ELF-1 (cell line): Measurements from ENCODE around the gene NEO1.

Experiments
- DNase-seq: peaks from one replicate; pipeline ENCODE4 v3.0.0-alpha.2; 2016; ENCODE audit warnings: low read depth, low spot score

NEO1 gene, protein sequence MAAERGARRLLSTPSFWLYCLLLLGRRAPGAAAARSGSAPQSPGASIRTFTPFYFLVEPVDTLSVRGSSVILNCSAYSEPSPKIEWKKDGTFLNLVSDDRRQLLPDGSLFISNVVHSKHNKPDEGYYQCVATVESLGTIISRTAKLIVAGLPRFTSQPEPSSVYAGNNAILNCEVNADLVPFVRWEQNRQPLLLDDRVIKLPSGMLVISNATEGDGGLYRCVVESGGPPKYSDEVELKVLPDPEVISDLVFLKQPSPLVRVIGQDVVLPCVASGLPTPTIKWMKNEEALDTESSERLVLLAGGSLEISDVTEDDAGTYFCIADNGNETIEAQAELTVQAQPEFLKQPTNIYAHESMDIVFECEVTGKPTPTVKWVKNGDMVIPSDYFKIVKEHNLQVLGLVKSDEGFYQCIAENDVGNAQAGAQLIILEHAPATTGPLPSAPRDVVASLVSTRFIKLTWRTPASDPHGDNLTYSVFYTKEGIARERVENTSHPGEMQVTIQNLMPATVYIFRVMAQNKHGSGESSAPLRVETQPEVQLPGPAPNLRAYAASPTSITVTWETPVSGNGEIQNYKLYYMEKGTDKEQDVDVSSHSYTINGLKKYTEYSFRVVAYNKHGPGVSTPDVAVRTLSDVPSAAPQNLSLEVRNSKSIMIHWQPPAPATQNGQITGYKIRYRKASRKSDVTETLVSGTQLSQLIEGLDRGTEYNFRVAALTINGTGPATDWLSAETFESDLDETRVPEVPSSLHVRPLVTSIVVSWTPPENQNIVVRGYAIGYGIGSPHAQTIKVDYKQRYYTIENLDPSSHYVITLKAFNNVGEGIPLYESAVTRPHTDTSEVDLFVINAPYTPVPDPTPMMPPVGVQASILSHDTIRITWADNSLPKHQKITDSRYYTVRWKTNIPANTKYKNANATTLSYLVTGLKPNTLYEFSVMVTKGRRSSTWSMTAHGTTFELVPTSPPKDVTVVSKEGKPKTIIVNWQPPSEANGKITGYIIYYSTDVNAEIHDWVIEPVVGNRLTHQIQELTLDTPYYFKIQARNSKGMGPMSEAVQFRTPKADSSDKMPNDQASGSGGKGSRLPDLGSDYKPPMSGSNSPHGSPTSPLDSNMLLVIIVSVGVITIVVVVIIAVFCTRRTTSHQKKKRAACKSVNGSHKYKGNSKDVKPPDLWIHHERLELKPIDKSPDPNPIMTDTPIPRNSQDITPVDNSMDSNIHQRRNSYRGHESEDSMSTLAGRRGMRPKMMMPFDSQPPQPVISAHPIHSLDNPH (N-terminal part only)

DNA sequence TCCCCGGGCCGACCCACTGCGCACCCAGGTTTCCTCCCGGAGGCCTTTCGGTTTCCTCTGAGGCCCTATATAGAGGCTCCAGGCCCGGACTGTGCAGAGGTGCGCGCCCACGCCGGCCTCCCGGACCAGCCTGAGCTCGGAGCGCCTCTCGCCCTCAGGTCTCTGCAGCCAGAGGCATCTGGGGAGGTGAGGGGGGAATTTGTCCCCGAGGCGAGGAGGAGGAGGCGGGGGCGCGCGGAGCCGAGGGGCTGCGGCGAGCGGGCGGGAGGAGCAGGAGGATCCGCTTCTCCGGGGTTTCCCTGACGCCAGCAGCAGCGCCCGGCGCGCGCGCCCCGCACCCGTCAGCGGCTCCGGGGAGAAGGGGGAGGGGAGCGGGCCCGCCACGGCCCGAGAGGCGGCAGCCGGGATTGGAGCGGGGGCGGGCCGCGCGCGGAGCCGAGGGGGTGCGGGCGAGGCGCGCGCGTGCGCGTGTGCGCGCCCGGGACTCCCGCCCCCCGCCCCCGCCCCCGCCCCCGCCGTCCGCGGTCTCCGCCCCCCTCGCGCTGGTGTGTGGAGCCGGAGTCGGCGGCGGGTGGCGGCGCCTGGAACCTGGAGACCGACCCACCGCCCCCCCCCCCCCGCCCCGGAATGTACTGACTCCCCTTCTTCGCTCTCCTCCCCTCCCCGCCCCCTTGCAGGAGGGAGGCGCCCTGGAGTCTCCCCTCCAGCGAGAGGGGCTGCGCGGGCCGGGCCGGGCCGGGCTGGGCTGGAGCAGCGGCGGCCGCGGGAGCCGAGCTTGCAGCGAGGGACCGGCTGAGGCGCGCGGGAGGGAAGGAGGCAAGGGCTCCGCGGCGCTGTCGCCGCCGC lies at the start of gene NEO1:
NEO1 (plus strand) TSS at position 657 of the 846 bp plus-strand sequence. CDS start 213 bp downstream, outside the sequence.
- peak; percentile 84 for DNase-seq

DNA sequence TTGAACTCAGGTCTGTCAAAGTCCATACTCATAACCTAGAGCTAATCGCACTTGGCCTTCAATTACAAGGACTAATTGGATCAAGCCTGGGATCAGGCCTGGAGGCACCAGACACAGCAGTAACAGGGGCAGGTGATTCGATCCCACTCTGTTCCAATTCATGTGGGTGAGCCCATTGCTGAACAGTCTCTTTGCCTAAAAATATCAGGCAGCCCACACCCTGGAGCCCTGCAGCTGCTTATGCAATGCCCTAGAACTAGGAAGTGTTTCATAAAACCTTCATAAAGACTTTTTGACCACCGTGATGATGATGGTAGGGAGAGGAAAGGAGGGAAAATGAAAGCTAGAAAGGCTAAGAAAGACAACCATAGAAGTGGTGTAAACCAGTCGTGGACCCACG lies 47.8 kb upstream of the NEO1 start:
- DNase-seq = no peak

DNA sequence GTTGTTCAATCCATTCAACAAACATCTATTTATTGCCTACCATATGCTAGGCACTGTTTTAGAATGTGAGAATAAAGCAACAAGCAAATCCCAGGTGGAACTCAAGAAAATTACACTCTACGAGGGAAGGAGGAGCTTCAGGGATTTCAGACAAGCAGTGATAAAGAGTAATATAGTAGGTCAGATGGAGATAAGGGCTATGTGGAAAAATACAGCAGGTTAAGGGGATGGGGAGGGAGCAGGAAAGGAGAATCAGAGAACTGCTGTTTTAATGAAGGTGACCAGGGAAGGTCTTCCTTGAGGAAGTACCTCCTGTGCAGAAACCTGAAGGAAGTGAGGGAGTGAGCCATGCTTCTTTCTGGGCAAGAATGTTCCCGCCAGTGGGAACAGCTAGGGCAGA lies 47.2 kb upstream of the NEO1 start:
- no peak for DNase-seq

- no peak for DNase-seq
Observed at GRCh38 chr15:73005446-73005845, 46.8 kb upstream of the NEO1 start.

DNA sequence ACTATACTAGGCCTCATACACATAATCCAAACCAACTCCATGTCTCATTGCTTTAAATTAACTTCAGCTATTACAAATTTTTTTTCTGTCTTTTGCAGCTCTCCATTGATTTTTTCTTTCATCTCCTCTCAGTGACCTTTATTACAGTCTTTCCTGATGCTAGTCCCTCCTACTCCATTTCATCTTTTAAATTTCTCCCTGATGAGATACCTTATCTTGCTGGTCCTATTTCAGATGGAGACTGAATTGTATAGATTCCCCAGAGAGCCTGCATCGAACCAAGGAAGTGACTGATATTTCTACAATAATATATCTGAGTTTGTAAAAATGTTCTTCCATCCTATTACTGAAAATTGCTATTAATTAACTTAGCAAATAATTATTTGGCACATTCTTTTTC lies 45.7 kb upstream of the NEO1 start:
- no peak for DNase-seq

DNA sequence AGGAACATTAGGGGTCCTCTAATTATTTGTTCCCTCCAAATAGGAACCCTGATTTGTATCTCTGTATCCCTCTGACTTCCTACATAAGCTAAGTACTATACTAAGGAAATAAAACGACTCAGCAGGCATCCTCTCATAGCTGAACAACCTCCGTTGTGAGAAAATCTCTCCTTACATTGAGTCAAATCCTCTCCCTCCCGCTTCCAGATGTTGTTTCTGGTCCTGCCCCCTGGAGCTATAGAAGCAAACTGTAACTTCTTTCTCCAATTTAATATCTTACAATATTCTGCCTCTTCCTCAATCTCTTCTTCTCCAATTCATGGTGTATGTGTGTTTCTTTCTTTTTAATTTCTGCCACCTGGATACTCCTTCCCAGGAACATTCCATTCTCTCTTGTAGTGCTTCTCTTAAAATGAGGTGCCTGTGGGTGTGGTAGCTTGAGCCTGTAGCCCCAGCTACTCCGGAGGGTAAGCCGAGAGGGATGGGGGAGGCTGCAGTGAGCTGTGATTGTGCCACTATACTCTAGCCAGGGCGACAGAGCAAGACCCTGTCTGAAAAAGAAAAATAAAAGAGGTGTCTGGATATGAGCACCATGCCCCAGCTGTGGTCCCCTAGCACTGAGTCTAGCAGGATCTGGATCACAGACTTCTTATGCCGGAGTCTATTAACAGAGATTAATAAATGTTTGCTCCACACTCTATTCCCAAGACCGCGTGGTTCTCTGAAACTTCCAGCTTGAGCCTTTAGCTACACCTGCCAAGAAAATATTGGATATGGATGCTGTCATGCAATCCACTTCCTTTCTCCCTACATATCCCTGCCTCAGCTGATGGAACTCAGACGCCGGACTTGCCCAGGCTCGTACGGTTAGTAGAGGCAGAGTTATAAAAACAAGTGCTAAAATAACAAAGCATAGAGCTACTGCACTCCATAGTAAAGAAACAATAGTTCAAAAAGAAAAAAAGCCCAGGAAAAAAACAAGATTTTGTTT lies 42.9 kb upstream of the NEO1 start:
- DNase-seq = no peak

DNA sequence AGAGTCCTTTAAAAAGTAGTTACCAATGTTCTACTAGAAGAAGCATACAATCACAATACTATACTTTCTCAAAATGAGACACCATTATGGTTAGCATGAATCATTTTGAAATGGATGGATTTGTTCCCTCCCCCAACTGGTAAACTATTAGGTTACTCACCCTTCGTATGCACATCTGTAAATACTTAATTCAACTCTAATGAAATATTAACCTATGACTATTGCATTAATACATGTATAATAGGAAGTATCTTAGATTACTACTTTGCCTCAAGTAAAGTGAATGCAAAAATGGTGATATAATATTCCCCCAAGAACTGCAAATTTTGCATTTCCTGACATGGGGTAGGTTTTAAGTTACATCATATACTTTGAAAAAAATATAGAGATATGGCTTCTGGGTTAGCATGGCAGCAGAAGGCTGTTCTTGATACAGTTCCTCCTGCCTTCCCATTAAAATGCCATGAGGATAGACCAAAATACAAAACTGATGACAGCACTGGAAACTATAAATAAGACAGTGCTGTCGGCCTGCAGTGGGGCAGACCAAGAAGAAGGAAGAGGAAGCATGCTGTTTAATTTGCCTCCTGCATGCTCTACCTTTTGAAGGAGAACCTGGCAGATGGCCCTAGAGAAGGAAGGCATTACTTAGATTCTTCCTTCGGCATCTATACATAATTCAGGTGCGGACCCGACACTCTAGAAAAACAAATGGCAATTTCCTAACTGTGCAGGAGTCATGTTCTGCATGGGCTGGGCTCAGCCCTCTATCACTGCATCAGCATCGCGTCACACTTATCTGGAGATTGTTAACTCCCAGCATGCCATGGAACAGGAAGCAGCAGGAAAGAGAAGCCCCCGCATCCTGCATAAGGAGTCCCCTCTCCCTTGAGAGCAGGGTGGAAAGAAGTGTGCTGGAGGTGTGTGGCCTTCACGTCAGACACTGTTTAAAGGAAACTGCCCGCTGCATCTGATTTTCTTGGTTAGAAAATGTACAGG lies 41.8 kb upstream of the NEO1 start:
- DNase-seq = no peak

DNA sequence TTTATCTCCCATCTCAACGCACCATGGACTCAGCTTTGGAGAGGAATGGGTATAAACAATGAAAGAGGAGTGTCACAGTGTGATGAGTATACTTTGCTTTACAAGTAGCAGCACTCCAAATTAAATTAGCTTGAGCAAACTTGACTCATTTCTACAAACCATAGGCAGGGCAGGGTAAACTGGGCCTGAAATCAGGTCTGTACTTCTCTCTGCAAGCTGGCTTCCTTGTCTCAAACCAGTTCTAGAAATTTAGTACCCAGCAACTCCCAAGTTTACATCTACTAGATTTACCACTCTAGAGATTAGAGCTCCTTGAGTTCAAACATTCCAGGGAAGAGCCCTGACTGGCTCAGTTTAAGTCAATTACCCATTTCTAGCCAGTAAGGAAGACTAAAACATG lies 37.4 kb upstream of the NEO1 start:
- DNase-seq = no peak

DNA sequence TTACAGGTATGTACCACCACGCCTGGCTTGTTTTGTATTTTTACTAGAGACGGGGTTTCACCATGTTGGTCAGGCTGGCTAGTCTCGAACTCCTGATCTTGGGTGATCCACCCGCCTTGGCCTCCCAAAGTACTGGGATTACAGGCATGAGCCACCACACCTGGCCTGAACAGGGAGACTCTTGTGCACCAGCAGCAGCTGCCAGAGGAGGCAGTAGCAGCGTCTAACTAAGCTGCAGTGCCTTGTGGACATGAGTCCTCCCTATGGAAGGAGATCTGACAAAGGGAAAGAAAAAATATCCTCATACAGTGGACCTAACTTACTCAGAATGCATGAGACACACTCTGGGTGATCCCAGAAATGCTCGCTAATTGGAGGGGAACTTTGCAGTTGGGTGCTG lies 36.8 kb upstream of the NEO1 start:
- DNase-seq = no peak

DNA sequence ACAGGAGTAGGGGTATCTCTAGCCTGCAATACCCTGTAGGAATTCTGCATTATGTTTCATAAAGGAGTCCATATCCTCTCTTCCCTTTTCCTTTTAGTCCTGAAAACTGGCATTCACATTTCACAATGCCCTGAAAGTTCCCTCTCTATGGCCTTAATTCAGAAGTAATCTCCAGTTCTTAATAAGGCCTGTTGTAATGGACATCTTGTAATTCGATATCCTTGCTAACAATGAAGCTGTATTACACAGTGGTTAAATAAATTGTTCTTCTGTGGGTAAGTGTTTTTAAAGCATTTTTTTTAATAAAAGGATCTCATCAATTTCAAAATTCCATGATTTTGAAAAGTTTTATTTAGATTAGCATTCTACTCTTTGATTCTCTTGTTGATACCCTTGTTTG lies 34.3 kb upstream of the NEO1 start:
- DNase-seq = no peak

GRCh38 chr15:73019154-73019553 lies 33.1 kb upstream of the NEO1 start:
- DNase-seq = no peak

DNA sequence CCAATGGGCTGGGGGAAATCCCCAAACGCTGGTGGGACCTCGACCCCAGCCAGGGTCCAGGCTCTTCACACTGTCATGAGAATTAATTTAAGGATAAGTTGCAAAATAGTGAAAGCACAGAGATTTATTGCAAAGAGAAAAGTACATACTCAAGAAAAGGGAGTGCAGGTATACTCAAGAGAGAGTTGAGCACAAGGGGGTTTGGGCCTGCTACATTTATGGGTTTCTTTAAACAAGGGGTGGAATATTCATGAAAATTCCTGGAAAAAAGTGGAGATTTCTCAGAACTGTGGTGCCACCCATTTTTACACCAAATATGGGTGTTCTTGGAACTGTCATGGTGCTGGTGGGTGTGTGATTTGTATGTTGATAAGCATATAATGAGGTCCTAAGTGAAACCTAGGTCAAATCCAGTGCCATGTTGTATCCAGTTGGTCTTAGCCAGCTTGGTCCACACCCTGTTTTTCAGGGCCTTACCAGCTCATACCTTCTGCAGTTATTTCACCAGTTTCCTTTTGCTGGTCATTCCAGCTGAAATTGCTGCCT lies 32.6 kb upstream of the NEO1 start:
- no peak for DNase-seq

DNA sequence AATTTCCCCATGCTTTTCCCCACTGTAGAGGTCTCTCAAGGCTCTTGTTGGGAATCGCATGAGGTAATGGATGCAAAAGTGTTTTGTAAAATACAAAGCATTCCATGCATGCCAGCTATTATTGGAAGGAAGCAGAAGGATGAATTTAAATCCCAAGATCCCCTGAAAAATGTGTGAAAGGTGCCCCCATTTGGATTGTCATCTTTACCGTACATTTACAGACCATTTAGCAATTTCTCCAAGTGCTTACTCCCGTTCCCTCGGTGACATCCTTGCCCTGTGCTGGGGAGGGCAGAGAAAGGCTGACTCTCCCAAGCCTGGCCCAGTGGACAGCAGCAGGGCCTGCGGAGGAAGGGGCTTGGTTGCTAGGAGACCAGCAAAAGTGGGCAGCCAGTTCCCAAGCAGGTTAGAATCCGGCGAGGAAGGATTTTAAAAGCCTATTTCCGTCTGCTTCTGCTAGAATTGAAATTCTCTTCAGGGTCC lies 31.1 kb upstream of the NEO1 start:
- peak; percentile 30 for DNase-seq

- no peak for DNase-seq
Observed at GRCh38 chr15:73022161-73022560, 30.1 kb upstream of the NEO1 start.

DNA sequence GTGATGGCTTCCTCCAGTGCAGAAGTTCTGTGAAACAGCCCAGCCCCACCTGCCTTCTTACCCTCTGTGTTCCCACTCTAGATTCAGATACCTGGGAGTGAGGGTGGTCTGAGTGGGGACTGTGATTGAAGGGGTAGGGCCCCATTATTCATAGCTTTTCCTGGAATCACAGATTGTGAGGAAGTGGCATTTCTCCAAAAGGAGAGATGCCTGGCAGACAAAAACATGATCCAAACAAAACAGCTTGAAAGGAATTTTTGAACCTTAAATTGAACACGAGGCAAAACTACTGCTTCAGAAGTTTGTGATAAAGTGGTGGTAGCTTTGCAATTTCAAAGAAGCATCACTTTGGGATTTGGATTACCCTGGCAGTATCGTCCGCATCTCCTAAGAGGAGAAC lies 29.2 kb upstream of the NEO1 start:
- no peak for DNase-seq

DNA sequence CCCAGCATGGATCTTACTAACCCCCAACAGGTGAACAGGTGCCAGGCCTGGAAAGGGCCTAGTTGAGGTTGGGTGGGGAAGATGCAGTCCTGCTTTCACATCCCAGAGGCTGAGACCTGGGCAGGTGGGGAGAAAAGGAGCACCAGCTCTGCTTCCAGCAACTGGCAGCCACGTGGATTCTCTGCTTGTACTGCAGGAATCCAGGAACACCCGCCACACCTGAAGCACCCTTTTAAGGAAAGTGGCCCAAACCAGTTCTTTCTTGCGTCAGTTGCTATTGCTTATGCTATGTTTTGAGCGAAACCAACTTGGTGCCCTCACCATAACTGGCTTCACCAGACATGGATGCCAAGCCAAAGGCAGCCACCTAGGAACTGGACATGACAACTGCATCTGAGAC lies 28.1 kb upstream of the NEO1 start:
- DNase-seq = no peak

- DNase-seq = peak; percentile 57
Observed at GRCh38 chr15:73026511-73027054, 25.7 kb upstream of the NEO1 start.

DNA sequence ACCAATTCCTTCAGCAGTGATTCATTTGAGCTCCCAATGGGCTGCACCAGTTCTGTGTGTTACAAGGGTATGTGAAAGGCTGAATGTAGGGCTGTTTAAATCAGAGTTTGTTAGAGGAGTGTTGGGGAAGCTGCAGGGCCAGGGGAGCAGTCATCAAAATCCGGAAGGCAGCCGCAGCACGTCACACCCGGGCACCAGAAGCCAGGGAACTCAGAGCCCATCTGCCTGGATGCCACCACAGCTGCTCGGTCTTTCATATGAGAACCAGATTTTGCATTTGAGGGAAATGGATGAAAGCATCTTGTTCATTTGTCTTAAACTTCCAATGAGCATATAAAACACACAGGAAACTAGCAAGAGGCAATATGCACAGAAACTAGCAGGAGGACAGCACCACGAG lies 24.2 kb upstream of the NEO1 start:
- no peak for DNase-seq
